NCI-H2196 treated with DMSO at 0.1 percent for 48 hours (cell line): ENCODE measurements around the gene MLXIPL.
"Not testable (repeated sequence)": the region's sequence is repeated elsewhere in the genome, so short reads cannot be mapped to it uniquely, and the experiment has no call there.

ENCODE experiments used
- DNase-seq: peaks from one replicate; lab custom pipeline; 2025; ENCODE audit not compliant: unreplicated experiment; lab: John Stamatoyannopoulos, UW

MLXIPL gene

GRCh38 chr7:73623798-73624668, at the start of gene MLXIPL:
TSS of gene MLXIPL (minus strand) at chr7:73624522. CDS start at chr7:73624492, 30 bp downstream.
- peak; percentile 77 for DNase-seq

GRCh38 chr7:73671857-73672445, 47.6 kb upstream of the MLXIPL start:
- no peak for DNase-seq

GRCh38 chr7:73671322-73671661, 47.0 kb upstream of the MLXIPL start:
- DNase-seq: no peak

GRCh38 chr7:73669858-73670385, 45.6 kb upstream of the MLXIPL start:
- no peak for DNase-seq

- no peak for DNase-seq
These were observed 45.0 kb upstream of the MLXIPL start for GRCh38 chr7:73669288-73669701.

- no peak for DNase-seq
These were observed 44.5 kb upstream of the MLXIPL start for GRCh38 chr7:73668886-73669230.

- no peak for DNase-seq
These were observed 44.0 kb upstream of the MLXIPL start for GRCh38 chr7:73668103-73668885.

GRCh38 chr7:73667344-73668102, 43.2 kb upstream of the MLXIPL start, which contains the start of gene VPS37D:
TSS of gene VPS37D (plus strand) at chr7:73667831. CDS start at chr7:73667959, 128 bp downstream.
- peak; percentile 74 for DNase-seq

GRCh38 chr7:73663033-73663432, 38.7 kb upstream of the MLXIPL start:
- DNase-seq: no peak

GRCh38 chr7:73660594-73660993, 36.3 kb upstream of the MLXIPL start:
- DNase-seq: not testable (repeated sequence)

GRCh38 chr7:73659983-73660382, 35.7 kb upstream of the MLXIPL start:
- no peak for DNase-seq

- DNase-seq: not testable (repeated sequence)
These were observed 31.0 kb upstream of the MLXIPL start for GRCh38 chr7:73655309-73655708.

GRCh38 chr7:73652541-73652949, 28.2 kb upstream of the MLXIPL start:
- no peak for DNase-seq

GRCh38 chr7:73650524-73650923, 26.2 kb upstream of the MLXIPL start:
- DNase-seq: no peak

- DNase-seq: no peak
These were observed 25.3 kb upstream of the MLXIPL start for GRCh38 chr7:73649576-73649975.

GRCh38 chr7:73648593-73649332, 24.4 kb upstream of the MLXIPL start:
- no peak for DNase-seq

GRCh38 chr7:73647725-73648592, 23.6 kb upstream of the MLXIPL start:
- no peak for DNase-seq

GRCh38 chr7:73646785-73647724, 22.7 kb upstream of the MLXIPL start:
- no peak for DNase-seq
